ENCODE results near the gene RNF146. TPM values are rescaled to one million over a fixed set of nuclear protein-coding genes. Genes with fewer than 3 reads are reported as not detected.
"Not testable (repeated sequence)": the region's sequence is repeated elsewhere in the genome, so short reads cannot be mapped to it uniquely, and the experiment has no call there.

The RNF146 gene, protein sequence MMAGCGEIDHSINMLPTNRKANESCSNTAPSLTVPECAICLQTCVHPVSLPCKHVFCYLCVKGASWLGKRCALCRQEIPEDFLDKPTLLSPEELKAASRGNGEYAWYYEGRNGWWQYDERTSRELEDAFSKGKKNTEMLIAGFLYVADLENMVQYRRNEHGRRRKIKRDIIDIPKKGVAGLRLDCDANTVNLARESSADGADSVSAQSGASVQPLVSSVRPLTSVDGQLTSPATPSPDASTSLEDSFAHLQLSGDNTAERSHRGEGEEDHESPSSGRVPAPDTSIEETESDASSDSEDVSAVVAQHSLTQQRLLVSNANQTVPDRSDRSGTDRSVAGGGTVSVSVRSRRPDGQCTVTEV
- polyA plus RNA-seq (2013, experiment 1 of 4) = 52.4 TPM
- polyA plus RNA-seq (2013, experiment 2 of 4) = 56.2 TPM
- polyA plus RNA-seq (2013, experiment 3 of 4) = 46.2 TPM
- 52.7 TPM for polyA plus RNA-seq (2013, experiment 4 of 4)

DNA sequence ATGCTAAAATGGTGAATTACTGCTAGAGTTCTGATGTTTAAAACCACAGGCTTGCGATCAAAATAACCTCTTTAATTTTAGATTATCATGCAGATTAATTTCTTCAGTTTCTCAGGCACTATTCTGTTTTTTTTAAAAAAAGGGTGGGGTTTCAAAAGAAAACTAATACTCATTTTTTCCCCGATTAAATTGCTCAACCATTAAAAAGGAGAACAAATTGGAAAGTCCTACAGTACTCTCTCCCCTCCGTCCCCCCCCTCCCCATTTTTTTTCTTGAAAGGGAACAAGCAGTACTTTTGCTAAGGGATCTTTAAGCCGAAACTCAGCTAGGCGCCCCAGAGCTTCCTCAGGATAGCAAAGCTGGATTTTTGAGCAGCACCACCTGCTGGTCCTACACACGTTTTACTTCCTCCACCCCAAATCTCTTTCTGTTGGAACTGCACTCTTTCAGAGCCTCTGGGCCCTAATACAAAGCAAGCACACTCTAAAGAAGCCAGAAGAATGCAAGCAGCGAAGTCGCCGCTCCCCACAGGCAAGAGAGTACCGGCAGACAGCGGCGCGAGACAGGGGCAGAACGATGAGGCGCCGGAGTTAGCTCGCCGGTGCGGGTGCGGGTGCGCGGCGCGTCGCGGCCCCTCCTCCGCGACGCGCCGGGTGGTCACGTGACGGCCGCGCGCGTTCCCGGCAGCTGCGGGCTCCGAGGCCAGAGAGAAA lies at the start of gene RNF146:
Gene RNF146, plus strand, starts transcription at position 687 of the 714 bp plus-strand sequence. CDS start 13,475 bp downstream, outside the sequence.
- H3K36me3 ChIP-seq (ENCODE audit: control insufficient read depth, insufficient read depth, low read length) = no peaks in the 10 kb centered on the region

DNA sequence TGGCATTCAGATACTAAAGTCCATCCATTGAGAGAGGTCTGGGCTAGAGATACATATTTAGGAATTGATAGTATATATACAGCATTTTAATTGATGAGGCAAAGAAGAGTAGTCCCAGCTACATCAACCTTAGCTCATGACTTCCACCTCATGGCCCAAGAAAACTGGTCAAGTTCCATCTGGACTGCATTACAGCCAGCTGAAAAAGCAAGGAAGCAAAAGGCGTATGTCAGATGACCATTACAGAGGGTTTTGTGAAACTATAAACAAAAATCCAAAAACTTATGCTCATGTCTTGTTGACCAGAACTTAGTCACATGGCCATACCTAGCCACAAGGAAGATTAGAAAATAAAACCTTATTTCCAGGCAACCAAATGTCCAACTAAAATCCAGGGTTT lies 46.8 kb upstream of the RNF146 start:
- H3K27ac ChIP-seq (ENCODE audit: insufficient read depth, low read depth, low read length, poor library complexity, severe bottlenecking) = no peak overlapping the region
- 95 to 100% methylated on average over 1 of the region's 1 CpG for WGBS, 2 experiments
- no peaks in the 10 kb centered on the region for H3K4me1 ChIP-seq (ENCODE audit: control insufficient read depth, insufficient read depth, low read length)
- no peaks in the 10 kb centered on the region for H3K9me3 ChIP-seq (ENCODE audit: control insufficient read depth, low read length)
- no peak overlapping the region for H3K4me3 ChIP-seq (ENCODE audit: insufficient read depth, low read depth, low read length)
- H3K36me3 ChIP-seq (ENCODE audit: control insufficient read depth, insufficient read depth, low read length) = no peaks in the 10 kb centered on the region
- H3K27me3 ChIP-seq (ENCODE audit: control insufficient read depth, insufficient read depth, low read length, poor library complexity, severe bottlenecking) = no peaks in the 10 kb centered on the region

More for the DNA sequence above, at the start of gene RNF146:
- peak within 1 kb of the TSS; percentile 68 for H3K4me3 ChIP-seq (ENCODE audit: insufficient read depth, low read depth, low read length)
- no peaks in the 10 kb centered on the region for H3K27me3 ChIP-seq (ENCODE audit: control insufficient read depth, insufficient read depth, low read length, poor library complexity, severe bottlenecking)
- WGBS, 2 experiments = 1% methylated on average over 39 to 40 of the region's 40 CpGs
- H3K9me3 ChIP-seq (ENCODE audit: control insufficient read depth, low read length) = no peaks in the 10 kb centered on the region
- peak within 1 kb of the TSS; percentile 98 for H3K27ac ChIP-seq (ENCODE audit: insufficient read depth, low read depth, low read length, poor library complexity, severe bottlenecking)
- H3K4me1 ChIP-seq (ENCODE audit: control insufficient read depth, insufficient read depth, low read length) = peaks cover 2% of the 10 kb centered on the region

DNA sequence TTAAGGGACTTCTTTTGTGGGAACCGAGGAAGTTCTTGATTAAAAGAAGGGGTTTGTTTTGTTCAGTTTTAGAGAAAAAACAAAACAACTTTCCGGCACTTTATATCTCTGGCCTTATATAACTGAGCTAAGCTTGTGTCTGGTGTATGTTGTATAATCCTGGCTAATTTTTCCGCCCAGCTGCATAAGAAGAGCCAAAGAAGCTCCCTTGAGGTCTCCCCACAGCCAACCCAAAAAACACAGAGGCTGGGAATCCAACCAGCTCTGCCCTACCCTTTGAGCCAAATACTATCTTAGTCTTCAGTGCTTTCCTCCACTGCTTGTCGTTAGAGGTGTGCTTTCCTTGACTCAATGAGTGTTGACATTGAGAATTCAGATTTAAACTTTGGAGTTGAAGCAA lies 45.5 kb upstream of the RNF146 start:
- Histone ChIP-seq H3K4me1 (ENCODE audit: control insufficient read depth, insufficient read depth, low read length) (no peaks in the 10 kb centered on the region), H3K27ac (ENCODE audit: insufficient read depth, low read depth, low read length, poor library complexity, severe bottlenecking) (no peak overlapping the region), H3K9me3 (ENCODE audit: control insufficient read depth, low read length) (no peaks in the 10 kb centered on the region), H3K36me3 (ENCODE audit: control insufficient read depth, insufficient read depth, low read length) (no peaks in the 10 kb centered on the region), H3K4me3 (ENCODE audit: insufficient read depth, low read depth, low read length) (no peak overlapping the region), H3K27me3 (ENCODE audit: control insufficient read depth, insufficient read depth, low read length, poor library complexity, severe bottlenecking) (no peaks in the 10 kb centered on the region)
- WGBS, 2 experiments = 88 to 92% methylated on average over 3 to 4 of the region's 4 CpGs

DNA sequence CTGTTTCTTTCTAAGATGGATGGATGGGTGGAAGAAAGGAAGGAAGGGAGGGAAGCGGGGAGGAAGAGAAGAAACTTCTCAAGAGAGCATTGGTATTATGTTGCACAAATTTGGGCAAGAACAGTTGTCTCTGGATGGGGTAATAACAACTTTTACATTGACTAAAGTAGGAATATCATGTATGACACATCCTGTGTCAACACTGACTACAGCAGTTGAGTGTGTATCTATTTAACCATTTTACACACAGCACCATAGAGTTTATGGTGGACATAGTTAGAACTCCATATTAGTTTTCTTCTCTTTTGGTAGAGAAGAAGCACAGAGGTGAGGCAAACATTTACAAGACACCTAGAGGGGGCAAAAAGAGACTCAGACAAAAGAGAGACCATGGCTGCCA lies 44.2 kb upstream of the RNF146 start:
- Histone ChIP-seq H3K4me1 (ENCODE audit: control insufficient read depth, insufficient read depth, low read length) (no peaks in the 10 kb centered on the region), H3K27me3 (ENCODE audit: control insufficient read depth, insufficient read depth, low read length, poor library complexity, severe bottlenecking) (no peaks in the 10 kb centered on the region), H3K9me3 (ENCODE audit: control insufficient read depth, low read length) (no peaks in the 10 kb centered on the region), H3K4me3 (ENCODE audit: insufficient read depth, low read depth, low read length) (no peak overlapping the region), H3K27ac (ENCODE audit: insufficient read depth, low read depth, low read length, poor library complexity, severe bottlenecking) (no peak overlapping the region), H3K36me3 (ENCODE audit: control insufficient read depth, insufficient read depth, low read length) (no peaks in the 10 kb centered on the region)
- 100% methylated on average over 1 of the region's 1 CpG for WGBS, 2 experiments

DNA sequence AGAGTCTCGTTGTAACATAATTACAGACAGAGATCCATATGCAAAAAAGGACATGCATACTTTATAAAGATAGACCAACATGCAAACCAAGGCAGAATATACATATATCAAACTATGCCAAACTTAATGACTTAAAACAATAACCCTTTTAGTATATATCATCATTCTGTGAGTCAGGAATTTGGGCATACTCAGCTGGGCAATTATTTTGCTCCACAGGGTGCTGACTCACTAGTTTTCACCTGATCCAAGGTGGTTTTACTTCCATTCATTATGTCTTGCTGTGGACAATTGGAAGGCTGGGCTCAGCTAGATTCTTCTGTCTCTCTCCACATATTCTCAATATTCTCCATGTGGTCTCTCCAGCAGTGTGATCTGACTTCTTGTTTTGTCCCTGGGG lies 41.2 kb upstream of the RNF146 start:
- WGBS, 2 experiments = 83 to 93% methylated on average over 1 of the region's 1 CpG
- H3K36me3 ChIP-seq (ENCODE audit: control insufficient read depth, insufficient read depth, low read length) = no peaks in the 10 kb centered on the region
- H3K4me1 ChIP-seq (ENCODE audit: control insufficient read depth, insufficient read depth, low read length) = no peaks in the 10 kb centered on the region
- no peak overlapping the region for H3K27ac ChIP-seq (ENCODE audit: insufficient read depth, low read depth, low read length, poor library complexity, severe bottlenecking)
- H3K4me3 ChIP-seq (ENCODE audit: insufficient read depth, low read depth, low read length) = no peak overlapping the region
- no peaks in the 10 kb centered on the region for H3K9me3 ChIP-seq (ENCODE audit: control insufficient read depth, low read length)
- H3K27me3 ChIP-seq (ENCODE audit: control insufficient read depth, insufficient read depth, low read length, poor library complexity, severe bottlenecking) = no peaks in the 10 kb centered on the region

DNA sequence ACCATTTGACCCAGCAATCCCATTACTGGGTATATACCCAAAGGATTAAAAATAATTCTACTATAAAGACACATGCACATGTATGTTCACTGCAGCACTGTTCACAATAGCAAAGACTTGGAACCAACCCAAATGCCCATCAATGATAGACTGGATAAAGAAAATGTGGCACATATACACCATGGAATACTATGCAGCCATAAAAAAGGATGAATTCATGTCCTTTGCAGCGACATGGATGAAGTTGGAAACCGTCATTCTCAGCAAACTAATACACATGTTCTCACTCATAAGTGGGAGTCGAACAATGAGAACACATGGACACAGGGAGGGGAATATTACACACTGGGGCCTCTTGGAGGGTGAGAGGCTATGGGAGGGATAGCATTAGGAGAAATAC lies 32.8 kb upstream of the RNF146 start:
- WGBS, 2 experiments = 51 to 57% methylated on average over 3 of the region's 3 CpGs
- H3K9me3 ChIP-seq (ENCODE audit: control insufficient read depth, low read length); H3K4me3 ChIP-seq (ENCODE audit: insufficient read depth, low read depth, low read length); H3K27ac ChIP-seq (ENCODE audit: insufficient read depth, low read depth, low read length, poor library complexity, severe bottlenecking); H3K4me1 ChIP-seq (ENCODE audit: control insufficient read depth, insufficient read depth, low read length); H3K27me3 ChIP-seq (ENCODE audit: control insufficient read depth, insufficient read depth, low read length, poor library complexity, severe bottlenecking); H3K36me3 ChIP-seq (ENCODE audit: control insufficient read depth, insufficient read depth, low read length): not testable (repeated sequence)

DNA sequence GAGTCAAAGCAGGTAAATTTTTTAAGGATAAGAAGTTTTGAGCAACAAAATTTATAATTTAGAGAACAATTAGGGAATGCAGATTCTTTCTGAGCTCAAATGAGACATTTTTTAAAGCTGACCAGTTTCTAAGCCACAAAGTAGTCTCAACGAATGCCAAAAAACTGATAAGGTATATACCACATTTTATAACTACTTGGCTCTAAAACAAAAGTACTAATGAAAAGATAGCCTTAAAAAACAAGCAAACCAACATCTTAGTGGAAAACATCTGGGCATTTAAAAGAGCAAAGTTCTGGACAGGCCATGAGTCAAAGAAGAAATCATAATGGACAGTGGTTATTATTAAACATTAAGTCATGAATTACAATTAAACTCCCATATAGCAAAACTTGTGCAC lies 23.2 kb upstream of the RNF146 start:
- Histone ChIP-seq H3K36me3 (ENCODE audit: control insufficient read depth, insufficient read depth, low read length) (no peaks in the 10 kb centered on the region), H3K4me1 (ENCODE audit: control insufficient read depth, insufficient read depth, low read length) (no peaks in the 10 kb centered on the region)
- WGBS, 2 experiments = 100% methylated on average over 1 of the region's 1 CpG; no CpG with 5 or more reads in 1 of the 2 experiments

DNA sequence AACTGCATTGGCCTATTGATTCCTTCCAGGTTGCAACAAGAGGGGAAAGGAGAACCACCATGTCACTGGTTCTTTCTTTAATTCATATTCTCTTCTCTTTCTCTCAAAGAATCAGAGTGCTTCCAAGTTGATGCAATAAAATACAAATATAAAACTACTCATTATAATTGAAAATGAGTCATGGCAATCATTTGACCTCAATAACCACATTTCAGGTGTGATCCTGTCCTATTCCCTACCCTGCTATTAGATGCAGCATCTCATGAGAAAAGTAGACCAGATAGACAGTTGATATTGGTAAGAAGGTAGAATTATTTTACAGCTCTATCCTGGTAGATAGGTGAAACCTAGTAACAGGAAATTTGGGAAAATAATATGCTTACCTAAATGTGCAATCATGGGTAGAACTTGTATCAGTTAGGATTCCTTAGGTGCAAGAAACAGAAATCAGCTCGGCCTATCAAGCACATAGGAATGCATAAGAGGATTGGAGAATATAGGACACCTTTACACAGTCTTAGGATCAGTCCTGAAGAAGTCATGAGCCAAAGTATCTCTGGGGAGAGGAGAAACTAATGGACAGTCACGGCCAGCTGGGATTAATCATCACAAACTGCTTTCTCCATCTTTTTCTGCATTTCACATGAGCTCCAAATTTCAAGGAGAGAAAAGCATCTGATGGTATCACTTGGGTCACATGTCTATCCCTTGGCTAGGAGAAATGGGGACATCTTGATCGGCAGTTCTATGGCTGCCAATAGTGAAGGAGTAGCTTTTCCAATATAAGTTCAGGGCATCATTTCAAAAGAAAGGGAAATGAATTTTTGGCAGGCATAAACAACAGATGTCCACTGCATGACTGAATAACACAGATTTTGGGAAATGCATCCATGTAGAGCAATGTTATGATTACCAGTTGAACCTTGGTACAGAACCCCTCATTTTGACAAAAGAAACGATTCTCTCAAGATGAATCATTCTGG lies 19.3 kb upstream of the RNF146 start:
- H3K27me3 ChIP-seq (ENCODE audit: control insufficient read depth, insufficient read depth, low read length, poor library complexity, severe bottlenecking) = no peaks in the 10 kb centered on the region
- H3K36me3 ChIP-seq (ENCODE audit: control insufficient read depth, insufficient read depth, low read length) = no peaks in the 10 kb centered on the region
- H3K9me3 ChIP-seq (ENCODE audit: control insufficient read depth, low read length) = no peaks in the 10 kb centered on the region
- H3K27ac ChIP-seq (ENCODE audit: insufficient read depth, low read depth, low read length, poor library complexity, severe bottlenecking) = no peak overlapping the region
- no peaks in the 10 kb centered on the region for H3K4me1 ChIP-seq (ENCODE audit: control insufficient read depth, insufficient read depth, low read length)
- no peak overlapping the region for H3K4me3 ChIP-seq (ENCODE audit: insufficient read depth, low read depth, low read length)
- 86 to 92% methylated on average over 4 of the region's 4 CpGs for WGBS, 2 experiments

More for the DNA sequence above, 23.2 kb upstream of the RNF146 start:
- Histone ChIP-seq H3K4me3 (ENCODE audit: insufficient read depth, low read depth, low read length) (no peak overlapping the region), H3K9me3 (ENCODE audit: control insufficient read depth, low read length) (no peaks in the 10 kb centered on the region), H3K27ac (ENCODE audit: insufficient read depth, low read depth, low read length, poor library complexity, severe bottlenecking) (no peak overlapping the region), H3K27me3 (ENCODE audit: control insufficient read depth, insufficient read depth, low read length, poor library complexity, severe bottlenecking) (no peaks in the 10 kb centered on the region)

DNA sequence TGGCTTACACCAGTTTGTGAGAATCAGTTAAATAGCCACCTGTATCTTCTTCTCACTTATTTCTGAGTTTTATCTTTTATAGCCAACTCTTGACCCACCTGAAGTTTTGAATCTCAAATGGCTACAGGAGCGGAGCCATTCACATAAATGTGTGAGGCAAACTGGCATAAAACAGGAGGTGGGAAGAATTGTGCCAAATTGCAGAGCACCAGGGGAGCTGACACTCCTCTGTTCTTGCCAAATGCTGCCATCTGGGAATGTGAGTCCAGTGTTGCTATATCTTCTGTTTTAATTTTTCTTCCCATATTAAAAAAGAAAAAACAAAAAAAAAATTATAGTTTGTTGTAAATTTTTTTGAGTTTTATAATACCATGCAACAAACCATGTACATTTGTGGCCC lies 17.0 kb upstream of the RNF146 start:
- Histone ChIP-seq H3K27me3 (ENCODE audit: control insufficient read depth, insufficient read depth, low read length, poor library complexity, severe bottlenecking) (no peaks in the 10 kb centered on the region), H3K4me1 (ENCODE audit: control insufficient read depth, insufficient read depth, low read length) (no peaks in the 10 kb centered on the region), H3K27ac (ENCODE audit: insufficient read depth, low read depth, low read length, poor library complexity, severe bottlenecking) (no peak overlapping the region), H3K4me3 (ENCODE audit: insufficient read depth, low read depth, low read length) (no peak overlapping the region), H3K9me3 (ENCODE audit: control insufficient read depth, low read length) (no peaks in the 10 kb centered on the region), H3K36me3 (ENCODE audit: control insufficient read depth, insufficient read depth, low read length) (no peaks in the 10 kb centered on the region)
- WGBS, 2 experiments = 83 to 96% methylated on average over 1 of the region's 1 CpG
